ENCODE results near the gene RAB5B.
A peak's percentile ranks its signal among the peaks of the same experiment; 100 is the strongest.

The RAB5B gene, protein sequence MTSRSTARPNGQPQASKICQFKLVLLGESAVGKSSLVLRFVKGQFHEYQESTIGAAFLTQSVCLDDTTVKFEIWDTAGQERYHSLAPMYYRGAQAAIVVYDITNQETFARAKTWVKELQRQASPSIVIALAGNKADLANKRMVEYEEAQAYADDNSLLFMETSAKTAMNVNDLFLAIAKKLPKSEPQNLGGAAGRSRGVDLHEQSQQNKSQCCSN

DNA sequence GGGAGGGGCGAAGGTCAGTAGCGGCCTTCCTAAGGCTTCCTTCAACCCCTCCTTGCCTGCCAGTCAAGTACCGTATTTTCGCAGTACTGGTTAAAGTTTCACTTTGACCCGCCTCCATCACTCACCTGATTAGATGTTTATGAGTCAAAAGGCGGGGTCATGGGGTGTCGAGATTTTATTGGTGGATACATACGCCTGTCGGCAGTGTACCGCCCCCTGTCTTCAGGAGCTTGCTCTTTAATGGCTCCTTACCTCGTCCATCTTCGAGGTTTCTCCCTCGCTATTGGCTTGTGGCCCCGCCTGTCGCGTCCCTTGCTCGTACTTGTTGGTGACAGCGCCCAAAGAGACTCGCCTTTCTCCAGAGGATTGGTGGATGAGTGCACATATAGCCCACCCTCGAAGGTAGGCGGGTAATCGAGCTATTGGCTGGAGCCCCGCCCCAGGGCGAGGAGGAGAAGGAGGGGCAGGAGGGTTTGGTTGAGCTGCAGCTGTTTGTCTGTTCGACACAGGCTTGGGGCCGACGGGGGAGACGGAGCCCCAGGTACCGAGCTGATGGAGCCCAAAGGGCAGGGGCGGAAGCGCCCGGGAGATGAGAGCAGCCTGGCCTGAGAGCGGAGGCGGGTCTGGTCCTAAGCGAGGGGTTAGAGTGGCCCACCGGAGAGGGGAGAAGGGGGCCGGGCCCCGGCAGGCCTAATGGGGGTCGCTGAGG, at the start of gene RAB5B:
Gene RAB5B, plus strand, starts transcription at position 480 of the 709 bp plus-strand sequence. CDS start 12,883 bp downstream, outside the sequence.
- peak; percentile 100 for DNase-seq

- DNase-seq, result no peak
Observed at GRCh38 chr12:55925371-55925770, 48.5 kb upstream of the RAB5B start.

GRCh38 chr12:55925870-55926737, 47.8 kb upstream of the RAB5B start:
- DNase-seq, result no peak

DNA sequence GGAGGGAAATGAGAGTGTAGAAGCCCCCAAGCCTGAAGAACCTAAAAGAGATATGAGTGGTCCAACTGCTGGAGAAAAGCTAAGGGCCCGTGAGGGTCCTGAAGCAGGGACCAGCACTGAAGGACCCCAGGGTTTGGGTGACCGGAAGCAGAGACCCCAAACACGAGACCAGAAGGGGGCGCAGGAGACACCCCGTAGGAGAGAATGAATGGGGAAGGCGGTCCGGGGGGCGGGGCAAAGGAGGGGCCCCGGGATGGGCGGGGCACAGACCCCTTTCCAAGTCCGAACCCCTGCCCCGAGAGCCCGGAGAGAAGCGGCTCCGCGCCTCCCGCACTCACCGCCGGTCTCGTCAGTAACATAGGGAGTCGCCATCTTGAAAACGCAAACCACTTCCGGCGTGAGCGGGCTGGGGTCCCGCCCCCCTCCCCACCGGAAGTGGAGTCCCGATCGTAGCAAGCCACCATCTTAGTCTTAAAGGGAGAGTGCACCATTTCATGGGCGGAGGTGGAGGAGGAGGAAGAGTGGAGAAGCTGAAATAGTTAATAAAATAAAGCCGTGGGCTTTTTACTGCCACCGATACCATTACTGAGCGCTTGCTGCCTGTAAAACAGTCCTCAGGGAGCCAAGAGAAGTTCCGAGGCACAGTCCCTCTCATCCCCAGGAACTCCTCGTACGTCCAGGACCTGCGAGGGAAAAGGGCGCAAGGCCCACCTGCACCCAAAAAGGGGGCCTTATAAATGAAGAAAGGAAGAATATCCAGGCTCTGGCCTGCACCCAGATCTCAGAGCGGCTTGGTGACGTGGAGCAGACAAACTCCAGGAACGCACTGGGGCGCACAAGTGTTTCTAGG, 46.9 kb upstream of the RAB5B start:
- peak; percentile 96 for DNase-seq

DNA sequence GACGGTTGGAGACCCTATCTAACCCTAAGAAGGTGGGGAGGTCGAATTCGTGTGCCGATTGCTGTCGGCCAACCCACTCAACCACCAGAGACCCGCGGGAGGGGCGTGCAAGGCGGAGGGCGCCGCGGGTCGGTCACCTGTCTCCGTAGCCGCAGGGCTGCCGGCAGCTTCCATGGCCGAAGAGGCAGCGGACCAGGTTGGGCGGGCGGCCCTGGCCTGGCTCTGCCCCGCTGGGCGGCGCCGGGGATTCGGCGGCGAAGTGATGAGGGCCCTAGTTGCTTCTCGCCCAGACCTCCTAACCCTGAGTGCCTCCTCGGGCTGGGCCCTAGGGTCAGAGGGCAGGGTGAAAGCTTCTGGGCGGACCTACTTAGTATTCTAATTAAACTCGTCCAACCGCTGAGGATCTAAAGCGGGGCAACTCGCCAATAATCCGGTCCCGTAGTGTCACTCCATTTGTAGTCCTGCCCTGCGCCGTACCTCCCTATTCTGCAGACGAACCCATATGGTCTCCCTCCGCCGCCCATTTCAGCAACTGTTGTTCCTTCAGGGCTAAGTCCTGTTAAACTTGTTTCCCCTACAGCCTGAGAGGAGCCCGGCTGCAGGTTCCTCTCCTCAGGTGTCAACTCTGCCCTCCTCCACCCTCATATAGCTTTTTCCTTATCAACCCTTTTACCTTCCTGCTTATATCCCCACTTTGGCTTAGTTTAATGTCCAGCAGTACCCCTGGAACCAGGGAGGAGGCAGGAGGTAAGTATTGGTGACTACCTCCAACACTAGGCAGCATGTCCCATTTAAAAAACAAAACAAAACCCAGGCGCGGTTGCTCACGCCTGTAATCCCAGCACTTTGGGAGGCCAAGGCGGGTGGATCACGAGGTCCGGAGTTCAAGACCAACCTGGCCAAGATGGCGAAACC, 46.0 kb upstream of the RAB5B start, which contains the start of gene PYM1:
Gene PYM1, minus strand, starts transcription at position 307 of the 915 bp plus-strand sequence. Its CDS starts 133 bp downstream, at position 174.
- DNase-seq, result peak; percentile 76

GRCh38 chr12:55929306-55929791, 44.5 kb upstream of the RAB5B start:
- peak; percentile 32 for DNase-seq

DNA sequence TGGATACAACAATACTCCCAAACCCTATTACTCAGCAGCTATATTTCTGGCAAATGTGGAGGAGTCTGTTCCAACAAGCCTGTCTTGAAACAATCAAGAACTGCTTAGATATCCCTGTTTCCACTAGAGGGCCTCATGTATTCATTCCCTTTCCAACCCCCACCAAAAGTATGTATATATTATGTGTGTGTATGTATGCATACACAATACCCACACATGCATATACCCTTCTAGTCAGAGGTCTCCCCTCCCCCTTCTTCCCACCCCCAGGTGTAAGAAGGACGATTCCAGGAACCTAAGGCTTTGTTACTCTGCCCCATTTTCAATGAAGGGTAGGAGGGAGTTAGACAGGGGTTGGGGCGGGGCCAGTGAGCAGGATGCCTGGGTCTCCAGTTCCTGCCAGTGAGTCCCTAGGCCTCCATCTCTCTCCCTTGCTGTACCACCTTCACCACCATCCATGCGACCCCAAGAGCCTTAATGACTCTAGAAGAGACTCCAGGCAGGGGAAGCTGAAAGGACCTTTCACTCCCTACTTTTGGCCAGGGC, 43.0 kb upstream of the RAB5B start, which contains the start of gene DGKA:
Gene DGKA, plus strand, starts transcription at position 392 of the 546 bp plus-strand sequence. CDS start 5,342 bp downstream, outside the sequence.
- peak; percentile 49 for DNase-seq

DNA sequence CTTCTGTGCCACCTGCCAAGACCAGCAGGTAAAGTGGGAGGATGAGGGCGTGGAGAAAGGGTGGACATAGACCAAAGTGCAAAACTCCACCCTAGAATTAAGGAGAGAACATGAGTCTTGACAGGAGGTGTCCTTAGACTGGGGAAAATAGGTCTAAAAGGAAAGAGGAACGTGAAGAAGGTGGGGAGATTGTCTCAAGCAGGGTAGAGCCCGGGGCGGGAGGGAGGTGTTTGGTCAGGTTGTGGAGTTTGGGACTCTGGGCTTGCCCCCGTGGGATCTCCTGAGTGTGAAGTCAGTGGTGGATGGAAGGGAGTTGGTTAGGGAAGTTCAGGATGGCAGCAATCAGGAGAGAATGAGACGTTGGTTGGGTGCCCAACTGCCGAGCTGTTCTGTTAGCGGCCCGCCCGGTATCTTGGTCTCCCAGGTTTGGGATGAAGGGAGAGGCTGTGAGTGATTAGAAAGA, 42.5 kb upstream of the RAB5B start:
- no peak for DNase-seq

DNA sequence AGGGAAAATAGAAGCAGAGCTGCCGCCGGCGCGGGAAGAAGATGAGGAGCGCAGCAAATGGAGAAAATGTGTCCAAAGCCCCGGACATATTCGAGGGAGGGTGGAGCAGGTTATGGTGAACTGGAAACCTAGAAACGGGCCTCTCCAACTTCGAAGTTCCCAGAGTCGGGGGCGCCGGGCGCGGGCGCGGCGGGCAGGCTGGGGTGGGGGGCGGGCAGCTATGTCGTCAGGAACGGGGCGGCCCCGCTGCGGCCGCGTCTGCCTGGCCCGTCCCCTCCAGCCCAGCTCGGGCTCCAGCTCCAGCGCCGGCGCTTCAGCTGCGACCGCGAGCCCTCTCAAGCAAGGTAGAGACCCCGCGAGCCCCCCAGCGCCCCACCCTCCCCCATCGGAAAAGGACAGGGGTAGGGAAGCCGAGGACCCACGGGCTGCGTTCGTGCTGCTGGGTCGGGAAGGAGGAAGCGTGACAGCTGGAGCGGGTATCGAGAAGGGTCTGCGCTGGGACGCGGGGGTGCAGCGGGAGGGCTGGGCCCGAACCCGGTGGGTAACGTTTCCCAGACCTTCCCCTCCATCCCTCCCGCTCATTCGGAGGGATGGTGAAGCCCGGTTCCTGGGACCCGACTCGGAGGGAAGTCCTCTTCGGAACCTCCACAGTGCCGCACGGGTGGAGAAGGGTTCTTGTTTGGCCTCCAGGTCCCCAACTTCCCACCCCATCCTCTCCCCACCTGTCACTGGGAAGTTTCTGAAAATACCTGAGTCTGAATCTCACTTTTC, 41.9 kb upstream of the RAB5B start:
- peak; percentile 84 for DNase-seq

- no peak for DNase-seq
Observed at GRCh38 chr12:55932551-55932910, 41.3 kb upstream of the RAB5B start.

- no peak for DNase-seq
Observed at GRCh38 chr12:55933169-55933798, 40.6 kb upstream of the RAB5B start.

- no peak for DNase-seq
Observed at GRCh38 chr12:55933799-55934742, 39.8 kb upstream of the RAB5B start.

DNA sequence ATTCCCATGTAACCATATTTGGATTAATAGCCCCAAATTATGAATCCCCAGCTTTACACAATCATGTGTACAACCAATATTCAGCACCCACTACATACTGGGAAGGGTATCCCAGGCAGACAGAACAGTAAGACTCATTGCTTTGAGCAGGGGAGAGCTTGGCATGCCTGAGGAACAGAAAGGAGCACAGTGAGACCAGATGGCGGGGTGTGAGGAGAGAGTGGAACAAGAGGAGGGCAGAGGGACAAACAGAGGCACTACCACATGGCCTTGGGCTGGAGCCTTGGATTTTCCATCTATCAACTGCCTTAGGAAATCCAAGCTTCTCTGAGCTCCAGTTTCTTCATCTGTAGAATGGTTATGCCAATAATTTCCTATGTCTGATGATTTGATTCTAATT, 39.1 kb upstream of the RAB5B start:
- DNase-seq, result no peak

DNA sequence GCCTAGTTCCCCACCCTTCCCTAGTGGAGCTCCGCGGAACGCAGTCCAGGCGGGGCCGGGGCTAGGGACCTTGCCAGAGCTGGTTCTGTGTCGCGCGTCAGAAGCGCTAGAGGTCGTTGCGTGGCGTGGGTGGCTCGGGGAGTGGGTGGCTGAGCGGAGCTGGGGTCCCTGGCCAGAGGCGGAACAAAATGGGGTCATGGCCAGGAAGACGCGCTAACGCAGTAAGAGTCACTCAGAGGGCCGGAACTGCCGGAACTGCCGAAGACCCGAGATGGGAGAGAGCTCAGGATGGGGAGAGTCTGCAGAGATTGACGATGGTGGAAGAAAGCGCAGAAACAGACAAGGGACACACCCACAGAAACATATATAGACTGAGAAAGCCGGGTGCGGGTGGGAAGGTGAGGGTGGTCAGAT, 38.1 kb upstream of the RAB5B start:
- DNase-seq, result peak; percentile 51

- DNase-seq, result no peak
Observed at GRCh38 chr12:55937981-55938380, 35.9 kb upstream of the RAB5B start.

DNA sequence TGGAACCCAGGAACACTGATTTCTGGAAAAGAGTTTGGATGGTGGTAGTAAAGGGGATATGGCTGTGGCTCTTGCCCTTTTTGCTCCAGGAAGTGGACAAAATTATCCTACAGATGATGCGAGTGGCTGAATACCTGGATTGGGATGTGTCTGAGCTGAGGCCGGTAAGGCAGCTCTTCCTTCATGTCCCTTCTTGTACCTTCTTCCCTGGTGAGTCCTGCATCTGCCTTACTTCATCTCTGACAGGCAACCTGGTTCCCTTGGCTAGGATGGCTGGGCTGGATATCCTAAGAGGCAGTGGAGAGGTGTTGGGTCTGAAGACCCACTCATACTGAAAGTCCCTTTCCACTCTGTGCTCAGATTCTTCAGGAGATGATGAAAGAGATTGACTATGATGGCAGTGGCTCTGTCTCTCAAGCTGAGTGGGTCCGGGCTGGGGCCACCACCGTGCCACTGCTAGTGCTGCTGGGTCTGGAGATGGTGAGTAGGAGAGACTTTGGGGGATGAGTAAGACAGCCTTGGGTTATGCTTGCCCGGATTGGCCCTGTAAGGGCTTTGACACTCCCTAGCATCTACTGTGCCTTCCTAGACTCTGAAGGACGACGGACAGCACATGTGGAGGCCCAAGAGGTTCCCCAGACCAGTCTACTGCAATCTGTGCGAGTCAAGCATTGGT, 34.9 kb upstream of the RAB5B start:
- no peak for DNase-seq

- peak; percentile 90 for DNase-seq
Observed at GRCh38 chr12:55940065-55940732, 33.7 kb upstream of the RAB5B start.
